ENCODE measurements around the gene DCC. TPM values are rescaled to one million over a fixed set of nuclear protein-coding genes. Genes with fewer than 3 reads are reported as not detected.

Gene DCC
- total RNA-seq, 1 donor from 2014 or later: not detected

DNA sequence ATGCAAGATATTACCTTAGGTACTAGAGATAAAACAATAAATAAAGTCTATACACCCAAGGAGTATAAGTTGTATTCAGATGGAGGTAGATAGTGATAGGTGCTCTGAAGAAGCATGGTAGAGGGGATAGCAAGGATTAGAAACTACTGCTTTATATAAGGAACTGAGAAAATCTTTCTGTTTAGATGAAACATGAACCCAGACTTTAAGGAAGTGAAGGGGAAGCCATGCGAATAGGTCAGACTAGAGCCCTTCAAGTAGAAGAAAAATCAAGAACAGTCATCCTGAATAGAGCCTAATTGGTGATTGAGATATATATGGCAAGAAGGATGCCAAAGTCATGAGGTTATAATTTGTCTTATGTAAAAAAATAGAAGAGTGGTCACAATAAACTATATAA lies 984.4 kb downstream of the DCC start:
- intact Hi-C loops (cut with DNase I): no loop called here
- DNase-seq (no peak), ATAC-seq (ENCODE audit: poor library complexity) (no peak)

DNA sequence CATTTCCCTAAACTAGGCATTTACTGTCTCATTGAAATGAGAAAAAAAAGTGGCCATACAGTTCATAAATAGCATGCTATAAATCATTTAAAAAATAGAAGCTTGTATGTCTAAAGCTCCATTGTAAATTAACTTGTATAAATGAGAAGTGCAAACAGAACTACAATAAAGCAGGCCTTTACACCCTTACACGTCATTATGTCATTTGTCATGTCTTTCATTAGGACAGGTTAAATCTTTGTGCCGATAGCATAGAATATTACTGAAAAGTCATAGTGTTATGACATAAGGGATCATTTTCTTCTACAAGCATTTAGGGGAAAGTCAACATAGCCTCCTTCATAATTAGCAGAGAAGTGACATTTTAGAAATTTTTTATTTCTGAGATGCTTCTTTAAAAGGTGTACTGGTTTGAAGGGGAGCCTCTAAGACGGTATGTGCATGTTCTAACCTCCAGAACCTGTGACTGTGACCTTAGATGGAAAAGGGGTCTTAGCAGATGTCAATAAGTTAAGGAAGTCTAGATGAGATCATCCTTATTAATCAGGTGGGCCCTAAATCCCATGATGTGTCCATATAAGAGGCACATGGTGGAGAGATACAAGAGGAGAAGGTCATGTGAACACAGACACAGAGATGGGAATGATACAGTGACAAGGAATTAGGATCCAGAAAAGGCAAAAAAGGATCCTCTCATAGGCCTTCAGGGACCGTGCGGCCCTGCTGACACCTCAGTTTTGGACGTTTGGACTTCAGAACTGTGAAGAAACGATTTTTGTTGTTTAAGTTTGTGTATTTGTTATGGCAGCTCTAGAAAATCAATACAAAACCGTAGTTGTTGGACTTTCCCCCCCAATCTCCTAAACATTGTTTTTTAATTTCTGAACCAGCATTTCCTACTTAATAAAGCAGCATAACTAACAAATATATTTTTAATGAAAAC lies 1020.8 kb downstream of the DCC start:
- ATAC-seq (ENCODE audit: poor library complexity) (no peak), DNase-seq (no peak)
- intact Hi-C loops (cut with DNase I): no loop called here

DNA sequence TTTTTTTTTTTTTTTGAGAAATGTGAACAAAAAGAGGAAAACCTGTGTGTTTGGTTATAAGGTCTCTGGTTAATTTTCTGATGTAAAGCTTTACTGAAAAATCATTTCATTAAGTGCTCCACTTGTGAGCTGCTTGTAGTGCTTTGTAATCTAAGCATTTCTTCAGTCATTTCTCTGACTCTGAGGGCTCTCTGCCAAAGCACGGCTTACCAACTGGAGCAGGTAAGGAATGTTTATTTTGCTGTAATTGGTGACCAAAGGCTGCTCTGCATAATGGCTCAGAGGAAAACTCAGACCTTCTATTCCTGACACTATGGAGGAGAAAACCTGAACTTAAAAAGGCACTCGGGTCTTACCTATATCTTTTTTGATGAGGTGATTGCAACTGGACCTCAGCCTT lies 1035.6 kb downstream of the DCC start:
- ATAC-seq (ENCODE audit: poor library complexity) (no peak), DNase-seq (no peak)
- intact Hi-C loops (cut with DNase I): no loop called here

DNA sequence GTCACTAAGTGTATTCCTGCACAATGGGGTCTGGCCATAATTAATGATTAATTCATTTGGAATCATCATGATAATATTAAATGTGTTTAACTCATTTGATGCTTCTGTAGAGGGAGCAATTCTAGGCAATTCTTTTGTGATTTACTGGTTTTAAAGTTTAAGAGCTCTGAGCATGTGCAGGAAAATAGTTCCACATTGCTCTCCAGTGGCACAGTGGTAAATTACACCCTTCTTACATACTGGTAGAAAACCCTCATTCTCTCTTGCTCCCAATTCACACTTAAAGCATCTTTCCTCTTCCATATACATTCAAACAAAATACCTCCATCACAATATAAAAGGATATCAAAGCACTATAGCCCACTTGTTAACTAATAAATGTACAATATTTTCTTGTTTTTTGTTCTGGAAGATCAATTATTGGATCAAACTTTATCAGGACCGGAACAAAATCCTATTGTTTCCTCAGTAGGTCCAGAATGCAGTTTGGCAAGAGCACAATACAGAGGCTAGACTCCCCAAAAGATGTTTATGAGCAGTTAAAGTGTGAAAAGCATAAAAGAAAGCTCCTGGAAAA lies 1040.2 kb downstream of the DCC start:
- no peak for ATAC-seq (ENCODE audit: poor library complexity)
- intact Hi-C loops (cut with DNase I): no loop called here
- no peak for DNase-seq

DNA sequence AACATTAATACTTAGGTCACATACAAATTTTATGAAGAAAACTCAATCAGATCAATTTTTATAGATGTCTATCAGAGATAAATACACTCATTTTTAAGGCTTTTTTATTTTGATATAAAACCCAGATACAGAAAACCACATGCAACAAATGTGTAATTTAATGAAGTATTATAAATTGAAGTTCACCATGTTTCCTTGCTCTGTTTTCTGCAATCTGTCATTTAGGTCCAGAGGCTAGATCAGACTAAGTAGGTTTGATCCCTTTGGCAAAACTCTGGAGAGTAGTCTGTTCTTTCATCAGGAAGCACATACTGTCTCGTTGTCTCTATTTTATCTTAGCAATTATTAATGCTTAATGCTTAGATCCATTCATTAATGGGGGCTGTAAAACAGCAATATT lies 1042.9 kb downstream of the DCC start:
- no peak for ATAC-seq (ENCODE audit: poor library complexity)
- intact Hi-C loops (cut with DNase I): no loop called here
- DNase-seq: no peak

DNA sequence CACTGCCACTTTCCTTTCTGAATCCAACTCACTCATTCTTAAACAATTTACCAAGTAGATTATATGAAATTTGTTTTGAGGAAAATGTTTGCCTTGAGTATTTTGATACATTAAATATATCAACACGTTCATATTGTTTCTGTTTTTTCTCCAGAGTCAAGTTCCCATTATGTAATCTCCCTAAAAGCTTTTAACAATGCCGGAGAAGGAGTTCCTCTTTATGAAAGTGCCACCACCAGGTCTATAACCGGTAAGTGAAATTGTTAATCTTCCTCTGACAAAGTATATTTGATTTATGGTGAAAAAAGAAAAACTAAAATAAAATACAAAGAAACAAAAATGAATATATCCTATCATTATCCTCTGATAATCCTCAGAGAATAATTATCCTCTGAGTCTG lies 1045.9 kb downstream of the DCC start:
- no peak for DNase-seq
- ATAC-seq (ENCODE audit: poor library complexity): no peak
- intact Hi-C loops (cut with DNase I): no loop called here

DNA sequence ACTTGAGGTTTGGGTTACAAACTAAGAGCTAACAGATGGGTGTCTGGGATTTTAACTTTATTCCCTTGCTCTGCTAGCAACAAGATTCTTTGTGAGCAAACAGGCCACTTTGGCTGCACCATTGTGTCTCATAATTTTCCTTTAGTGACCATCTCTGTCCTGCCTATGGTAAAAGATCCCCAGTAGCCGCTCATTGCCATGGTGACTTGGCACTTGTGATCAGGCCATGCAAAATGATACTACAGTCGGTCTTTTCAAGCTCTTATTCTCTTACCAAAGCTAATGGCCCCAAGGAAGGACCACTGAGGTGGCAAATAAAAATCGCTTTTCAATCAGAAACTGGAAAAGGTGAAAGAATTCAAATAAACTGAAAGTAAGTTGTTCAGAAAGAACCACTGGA lies 1047.6 kb downstream of the DCC start:
- intact Hi-C loops (cut with DNase I): no loop called here
- ATAC-seq (ENCODE audit: poor library complexity): no peak
- DNase-seq: no peak

DNA sequence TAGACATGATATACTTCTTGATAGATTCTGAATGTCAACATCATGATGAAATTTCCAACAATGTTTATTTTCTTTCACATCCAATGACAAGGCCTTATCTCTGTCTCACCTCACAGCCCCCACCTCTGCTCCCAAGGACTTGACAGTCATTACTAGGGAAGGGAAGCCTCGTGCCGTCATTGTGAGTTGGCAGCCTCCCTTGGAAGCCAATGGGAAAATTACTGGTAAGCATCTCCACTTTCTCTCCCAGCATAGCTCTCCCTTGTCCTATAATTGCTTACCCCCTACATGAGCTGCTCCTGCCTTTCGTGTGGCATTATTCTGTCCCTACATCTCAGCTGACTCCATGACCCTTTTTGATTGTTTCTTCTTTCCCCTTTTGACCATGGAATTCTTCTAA lies 1062.7 kb downstream of the DCC start:
- DNase-seq: no peak
- no peak for ATAC-seq (ENCODE audit: poor library complexity)
- intact Hi-C loops (cut with DNase I): no loop called here

DNA sequence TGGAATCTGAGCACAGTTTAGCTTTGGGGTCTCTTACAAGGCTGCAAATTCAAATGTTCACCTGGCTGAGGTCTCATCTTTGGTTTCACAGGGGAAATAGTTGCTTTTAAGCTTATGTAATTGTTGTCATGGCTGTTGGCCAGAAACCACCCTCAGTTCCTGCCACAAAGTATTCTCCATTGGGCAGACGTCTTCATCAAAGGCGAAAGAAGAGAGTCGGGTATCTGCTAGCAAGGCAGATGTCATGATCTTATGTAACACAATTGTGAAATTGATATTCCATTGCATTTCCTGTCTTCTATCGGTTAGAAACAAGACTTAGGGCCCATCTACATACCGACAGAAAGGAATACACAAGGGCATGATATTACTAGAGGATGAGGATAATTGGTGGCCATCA lies 1068.3 kb downstream of the DCC start:
- intact Hi-C loops (cut with DNase I): no loop called here
- DNase-seq (no peak), ATAC-seq (ENCODE audit: poor library complexity) (no peak)

DNA sequence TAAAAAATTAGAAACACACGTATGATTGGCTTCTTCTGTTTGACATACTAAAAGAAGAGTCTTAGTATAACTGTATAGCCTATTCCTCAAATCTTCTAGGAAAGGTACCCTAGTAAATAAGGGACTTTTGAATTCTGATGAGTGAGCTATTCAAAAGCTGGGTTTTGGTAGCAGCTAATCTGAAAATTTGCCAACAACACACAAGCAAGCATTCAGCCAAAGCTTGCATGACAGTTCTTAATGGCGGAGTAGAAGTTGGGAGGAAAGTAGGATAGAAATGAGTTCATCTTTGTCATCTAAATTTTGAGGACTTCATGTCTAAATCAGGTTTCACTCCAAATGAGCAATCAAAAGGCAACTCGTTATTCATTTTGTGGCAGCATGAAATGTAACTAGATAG lies 1071.5 kb downstream of the DCC start:
- DNase-seq (no peak), ATAC-seq (ENCODE audit: poor library complexity) (no peak)
- intact Hi-C loops (cut with DNase I): no loop called here

DNA sequence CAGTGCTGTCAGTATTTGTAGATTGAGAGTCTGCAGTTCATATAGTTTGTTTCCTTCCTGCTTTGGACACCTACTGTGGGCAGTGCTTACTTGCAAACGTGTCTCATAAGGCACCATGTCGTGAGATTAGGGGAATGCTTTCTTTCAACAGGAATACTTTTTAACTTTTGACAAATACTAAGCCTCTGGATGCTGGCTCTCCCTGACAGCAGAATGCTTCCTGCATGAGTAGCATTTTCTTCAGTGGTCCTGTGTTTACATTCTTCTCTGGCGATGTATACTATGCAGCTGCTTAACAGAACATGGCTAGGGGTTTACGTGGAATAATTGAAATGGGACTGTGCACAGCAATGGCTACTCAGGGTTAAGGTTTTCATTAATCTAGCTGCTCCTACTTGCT lies 1077.0 kb downstream of the DCC start:
- ATAC-seq (ENCODE audit: poor library complexity) (no peak), DNase-seq (no peak)
- intact Hi-C loops (cut with DNase I): no loop called here

DNA sequence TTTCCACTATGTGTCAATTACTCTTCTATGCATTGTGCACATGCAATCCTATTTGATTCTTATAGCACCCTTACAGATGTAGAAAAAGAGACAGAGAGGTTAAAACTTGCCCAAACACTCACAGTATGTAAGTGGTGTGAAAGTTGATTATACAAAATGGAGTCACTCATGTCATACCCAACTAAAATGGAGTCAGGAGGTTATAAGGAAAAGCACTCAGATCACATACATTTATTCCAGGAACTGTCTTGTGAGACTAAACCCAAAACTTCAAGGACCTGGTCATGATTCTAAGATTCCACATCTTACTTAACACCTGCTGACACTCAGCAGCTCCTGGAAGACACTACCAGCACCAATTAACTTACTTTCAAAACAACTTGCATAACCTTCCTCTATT lies 1081.9 kb downstream of the DCC start:
- no peak for DNase-seq
- no peak for ATAC-seq (ENCODE audit: poor library complexity)
- intact Hi-C loops (cut with DNase I): no loop called here

DNA sequence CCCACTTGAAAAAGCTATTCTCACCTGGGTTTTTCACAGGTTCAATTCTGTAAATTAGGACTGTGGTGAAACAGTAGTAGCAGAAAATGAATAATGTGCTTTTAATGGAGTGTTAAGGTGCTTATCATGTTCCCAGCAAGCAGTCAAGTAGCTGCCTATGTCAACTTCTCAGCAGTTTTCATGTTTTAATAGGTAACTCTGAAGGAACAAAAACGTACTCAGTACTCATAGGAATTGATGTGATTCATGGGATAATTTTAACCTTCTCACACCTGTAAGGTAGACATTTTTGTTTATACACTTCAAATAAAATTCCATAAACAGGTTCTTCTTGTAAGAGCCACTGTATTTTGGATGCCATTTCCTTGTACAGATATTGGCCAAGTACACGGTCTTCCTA lies 1082.9 kb downstream of the DCC start:
- intact Hi-C loops (cut with DNase I): no loop called here
- ATAC-seq (ENCODE audit: poor library complexity) (no peak), DNase-seq (no peak)

DNA sequence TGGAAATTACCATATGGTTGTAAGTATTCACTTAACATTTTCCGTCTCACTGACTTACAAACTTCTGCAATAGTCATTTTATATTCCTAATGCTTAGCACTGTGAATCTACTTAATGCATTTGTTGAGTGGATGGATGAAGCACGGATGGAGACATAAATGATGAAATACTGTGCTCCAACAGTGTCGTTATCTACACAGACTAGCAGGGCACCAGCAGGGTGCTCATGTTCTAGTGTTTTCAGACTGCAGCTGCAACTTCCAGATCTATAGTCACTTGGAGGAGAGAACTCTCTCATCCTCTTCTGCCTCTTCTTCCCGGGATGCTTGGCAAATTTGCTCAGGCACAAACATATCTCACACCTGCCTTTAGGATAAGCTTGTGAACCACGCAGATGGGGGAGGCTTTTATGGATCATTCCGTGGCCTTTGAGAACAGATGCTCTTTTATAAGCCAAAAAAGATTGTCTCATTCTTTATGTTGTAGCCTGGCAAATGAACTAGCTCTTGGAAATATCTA lies 1086.7 kb downstream of the DCC start:
- intact Hi-C loops (cut with DNase I): no loop called here
- ATAC-seq (ENCODE audit: poor library complexity) (no peak), DNase-seq (no peak)

DNA sequence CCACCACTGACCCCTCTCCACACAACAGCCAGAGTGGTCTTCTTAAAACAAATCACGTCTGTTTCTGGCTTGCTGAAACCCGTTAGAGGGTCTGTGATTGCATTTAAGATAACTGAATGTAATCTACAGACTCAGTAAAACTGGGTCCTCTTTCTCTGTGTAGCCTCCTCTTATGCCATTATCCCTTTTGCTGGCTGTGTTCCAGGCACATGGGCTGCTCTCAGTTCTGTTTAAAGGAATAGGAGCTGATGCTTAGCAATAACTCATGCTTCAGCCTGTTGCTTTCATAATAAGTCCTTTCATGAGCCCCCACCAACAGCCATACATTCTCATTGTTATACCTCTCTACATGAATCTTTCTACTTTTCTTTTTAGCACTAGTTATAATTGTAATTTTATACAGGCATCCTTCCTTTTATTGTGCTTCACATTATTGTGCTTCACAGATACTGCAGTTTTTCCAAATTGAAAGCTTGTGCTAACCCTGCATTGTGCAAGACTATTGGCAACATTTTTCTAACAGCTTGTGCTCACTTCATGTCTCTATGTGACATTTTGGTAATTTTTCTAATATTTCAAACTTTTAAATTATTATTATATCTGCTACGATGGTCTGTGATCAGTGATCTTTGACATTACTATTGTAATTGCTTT lies 1101.9 kb downstream of the DCC start:
- ATAC-seq (ENCODE audit: poor library complexity): peak; percentile 86

DNA sequence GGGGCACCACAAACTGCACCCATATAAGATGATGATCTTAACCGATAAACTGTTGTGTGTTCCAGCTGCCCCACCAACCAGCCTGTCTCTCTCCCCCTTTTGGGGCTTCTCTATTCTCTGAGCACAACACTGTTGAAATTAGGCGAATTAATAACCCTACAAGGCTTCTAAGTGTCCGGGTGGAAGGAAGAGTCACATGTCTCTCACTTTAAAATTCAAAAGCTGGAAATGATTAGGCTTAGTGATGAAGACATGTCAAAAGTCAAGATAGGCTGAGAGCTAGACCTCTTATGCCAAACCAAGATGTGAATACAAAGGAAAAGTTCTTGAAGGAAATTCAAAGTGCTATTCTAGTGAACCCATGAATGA lies 1102.4 kb downstream of the DCC start:
- intact Hi-C loops (cut with DNase I): no loop called here
- ATAC-seq (ENCODE audit: poor library complexity): peak; percentile 70

More for the DNA sequence above, 1101.9 kb downstream of the DCC start:
- no peak for DNase-seq
- intact Hi-C loops (cut with DNase I): no loop called here

DNA sequence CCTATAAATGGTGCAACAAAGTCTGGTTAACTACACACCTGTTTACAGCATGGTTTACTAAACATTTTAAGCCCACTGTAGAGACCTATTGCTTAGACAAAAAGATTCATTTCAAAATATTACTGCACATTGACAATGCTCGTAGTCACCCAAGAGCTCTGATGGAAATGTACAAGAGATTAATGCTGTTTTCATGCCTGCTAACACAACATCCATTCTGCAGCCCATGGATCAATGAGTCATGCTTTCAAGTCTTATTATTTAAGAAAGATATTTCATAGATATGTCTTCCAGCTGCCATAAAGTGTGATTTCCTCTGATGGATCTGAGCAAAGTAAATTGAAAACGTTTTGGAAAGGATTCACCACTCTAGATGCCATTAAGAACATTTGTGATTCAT lies 1103.3 kb downstream of the DCC start:
- no peak for ATAC-seq (ENCODE audit: poor library complexity)
- no peak for DNase-seq
- intact Hi-C loops (cut with DNase I): no loop called here

More for the DNA sequence above, 1102.4 kb downstream of the DCC start:
- DNase-seq: no peak

DNA sequence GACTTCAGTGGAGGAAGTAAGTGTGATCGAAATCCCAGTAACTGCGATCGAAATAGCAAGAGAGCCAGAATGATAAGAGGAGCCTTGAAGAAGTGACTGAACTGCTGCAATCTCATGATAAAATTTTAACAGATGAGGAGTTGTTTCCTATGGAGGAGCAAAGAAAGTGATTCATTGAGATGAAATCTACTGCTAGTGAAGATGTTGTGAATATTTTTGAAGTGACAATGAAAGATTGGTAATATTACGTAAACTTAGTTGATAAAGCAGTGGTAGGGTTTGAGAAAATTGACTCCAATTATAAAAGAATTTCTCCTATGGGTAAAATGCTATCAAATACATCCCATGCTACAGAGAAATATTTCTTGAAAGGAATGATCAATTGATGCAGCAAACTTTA lies 1103.8 kb downstream of the DCC start:
- ATAC-seq (ENCODE audit: poor library complexity) (no peak), DNase-seq (no peak)
- intact Hi-C loops (cut with DNase I): no loop called here

DNA sequence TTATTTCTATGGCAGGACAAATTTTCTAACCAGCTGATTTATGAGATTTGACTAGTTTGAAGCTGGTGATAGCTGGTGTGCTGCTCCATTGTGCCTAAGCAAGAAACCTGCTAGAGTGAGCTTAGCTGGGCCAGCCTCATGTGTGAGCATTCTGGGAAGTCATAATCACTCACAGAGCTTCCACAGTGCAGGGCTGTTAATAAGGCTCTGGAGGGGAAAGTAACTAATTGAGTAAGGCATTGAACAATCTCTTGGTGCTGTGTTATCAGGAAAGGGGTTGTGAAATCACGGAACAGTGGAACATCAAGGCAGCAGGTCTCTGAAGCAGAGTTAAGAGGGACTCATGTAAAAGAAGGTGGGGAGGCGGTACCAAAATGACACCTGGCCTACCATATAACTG lies 1111.9 kb downstream of the DCC start:
- intact Hi-C loops (cut with DNase I): no loop called here
- DNase-seq (no peak), ATAC-seq (ENCODE audit: poor library complexity) (no peak)

DNA sequence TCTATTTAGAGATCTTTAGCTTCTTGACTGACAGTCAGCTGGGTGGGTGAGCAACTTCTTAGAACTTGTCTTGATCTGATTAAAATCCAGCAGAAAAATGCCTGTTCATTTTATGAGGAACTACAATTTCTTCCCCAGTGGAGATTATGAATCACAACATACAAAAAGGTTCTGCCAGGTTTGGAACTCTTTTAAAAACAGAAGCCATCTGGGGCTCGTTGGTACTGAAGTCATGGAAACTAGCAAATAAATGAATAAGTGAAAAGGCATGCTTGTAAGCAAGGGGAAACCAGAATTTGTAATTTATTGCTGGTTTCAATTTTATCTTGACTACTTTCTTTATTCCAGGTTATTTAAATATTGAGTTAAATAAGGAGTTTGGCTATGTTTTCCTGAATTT lies 1117.1 kb downstream of the DCC start:
- intact Hi-C loops (cut with DNase I): no loop called here
- ATAC-seq (ENCODE audit: poor library complexity): peak; percentile 61
- DNase-seq: no peak
